HG03520 (cell line): Measurements from ENCODE around the gene TRNAU1AP.

Source experiments
- ATAC-seq: cut with Tn5 transposase; IDR thresholded peaks from one replicate; pipeline ENCODE4 v1.9.1; 2021; ENCODE audit warnings: mild to moderate bottlenecking, moderate library complexity; ENCODE audit not compliant: unreplicated experiment

The TRNAU1AP gene

DNA sequence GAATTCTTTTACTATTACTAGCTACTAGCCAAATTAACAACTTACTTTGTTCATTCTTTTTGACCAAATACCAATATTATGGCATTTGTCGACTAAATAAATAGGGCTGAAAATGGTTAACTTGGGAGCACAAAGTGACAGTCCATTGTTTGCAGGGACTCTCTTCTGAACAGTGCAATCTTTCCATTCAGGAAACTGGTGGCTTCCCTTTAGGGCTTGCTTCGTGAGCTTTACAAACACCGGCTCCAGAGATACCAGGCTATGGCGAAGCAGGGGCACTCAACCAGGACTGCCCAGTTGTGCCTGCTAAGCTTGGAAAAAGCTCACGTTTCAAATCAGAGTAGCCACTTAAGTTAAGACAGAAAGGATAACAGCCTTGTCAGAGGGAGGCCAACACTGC is 51.5 kb downstream of the TRNAU1AP start:
- no peak for ATAC-seq

DNA sequence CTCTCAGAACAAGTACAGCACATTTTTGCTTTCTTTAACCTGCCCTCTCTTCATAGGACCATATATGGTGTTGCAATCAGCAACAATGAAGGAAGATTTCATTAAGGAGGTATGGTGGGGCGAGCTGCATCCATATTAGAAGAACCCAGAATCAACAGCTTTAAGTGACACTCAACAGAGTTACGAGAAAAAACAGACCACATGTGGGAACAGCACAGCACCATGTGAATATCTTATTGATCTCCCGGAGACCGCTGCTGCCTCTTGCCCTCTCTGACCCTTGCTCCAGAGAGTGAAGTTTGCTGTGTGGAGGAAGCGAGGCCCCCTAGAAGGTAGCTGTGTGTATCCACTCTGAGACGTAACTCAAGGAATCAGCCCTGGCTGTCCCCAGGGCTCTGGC is 52.1 kb downstream of the TRNAU1AP start:
- ATAC-seq: no peak

DNA sequence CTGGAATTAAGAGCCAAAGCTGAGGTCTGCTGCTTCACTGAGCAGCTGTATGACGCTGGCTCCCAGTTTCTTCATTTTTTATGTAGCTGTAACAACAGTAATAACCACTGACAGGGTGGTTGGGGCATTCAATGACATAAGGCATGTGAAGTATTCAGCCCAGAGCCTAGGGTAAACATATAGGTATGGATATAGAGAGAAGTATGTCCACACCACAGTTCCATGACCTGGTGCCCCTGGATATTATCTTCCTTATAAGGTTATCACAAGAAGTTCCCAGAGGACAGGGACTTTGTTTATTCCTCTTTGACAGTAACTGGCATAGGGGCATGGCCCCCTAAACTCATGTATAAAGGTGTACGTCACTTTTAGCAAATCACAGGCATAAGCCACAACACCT is 53.9 kb downstream of the TRNAU1AP start:
- no peak for ATAC-seq

DNA sequence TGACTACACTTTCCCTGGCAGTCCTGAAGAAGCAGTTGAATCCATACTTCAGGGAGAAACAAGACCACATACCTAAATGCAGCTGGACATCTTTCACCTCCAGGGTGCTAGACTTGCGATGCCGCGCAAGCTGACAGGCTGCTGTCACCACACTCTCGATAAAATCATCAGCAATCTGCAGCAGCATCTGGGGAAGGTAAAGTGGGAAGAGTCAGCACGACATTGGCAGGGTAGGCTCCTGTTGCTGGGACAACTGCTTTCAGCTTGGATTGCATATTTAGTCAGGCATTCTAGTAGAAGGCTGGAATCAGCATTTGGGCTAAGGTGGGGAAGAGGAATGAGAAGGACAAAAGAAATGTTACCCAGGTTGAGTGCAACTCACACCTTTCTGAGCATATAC is 60.3 kb downstream of the TRNAU1AP start:
- no peak for ATAC-seq
